NB4 (cell line): ENCODE measurements around the gene CDH4.

ENCODE experiments used
- CTCF ChIP-seq: IDR thresholded peaks from one replicate; pipeline ENCODE4 v1.5.1; 2012; ENCODE audit warnings: low read depth, low read length
- MAX ChIP-seq: IDR thresholded peaks from 2 replicates; pipeline ENCODE4 v1.6.1; 2011; ENCODE audit warnings: low read depth, low read length
- MYC ChIP-seq: IDR thresholded peaks from 2 replicates; pipeline ENCODE4 v1.6.1; 2011; ENCODE audit warnings: low read depth, low read length
- POLR2A ChIP-seq: IDR thresholded peaks from 2 replicates; pipeline ENCODE4 v1.6.1; 2011; ENCODE audit warnings: mild to moderate bottlenecking; ENCODE audit not compliant: insufficient read length; ENCODE audit errors: extremely low read depth

- TF ChIP-seq CTCF = no peak
- no peak for TF ChIP-seq MAX
- TF ChIP-seq POLR2A = no peak
- TF ChIP-seq MYC = no peak
Observed at GRCh38 chr20:61579908-61580307, 327.8 kb downstream of the CDH4 start.
